HG02938 (cell line): Measurements from ENCODE around the gene ARMH4.

Source experiments
- ATAC-seq: cut with Tn5 transposase; IDR thresholded peaks from one replicate; pipeline ENCODE4 v1.9.1; 2021; ENCODE audit warnings: mild to moderate bottlenecking, moderate library complexity; ENCODE audit not compliant: unreplicated experiment

Gene ARMH4

GRCh38 chr14:58152014-58152857, at the start of gene ARMH4:
Gene ARMH4 (minus strand): TSS chr14:58152213. CDS start chr14:58139358, 12,855 bp downstream.
- peak; percentile 77 for ATAC-seq

GRCh38 chr14:58200846-58201245, 48.8 kb upstream of the ARMH4 start:
- no peak for ATAC-seq

GRCh38 chr14:58200480-58200841, 48.4 kb upstream of the ARMH4 start:
- ATAC-seq = peak; percentile 18

GRCh38 chr14:58199726-58200479, 47.9 kb upstream of the ARMH4 start, which contains the start of gene ACTR10:
Gene ACTR10 (plus strand): TSS chr14:58200149. CDS start chr14:58200218, 69 bp downstream.
- peak; percentile 87 for ATAC-seq

GRCh38 chr14:58198086-58198485, 46.1 kb upstream of the ARMH4 start:
- ATAC-seq = no peak

- ATAC-seq = no peak
Measured at GRCh38 chr14:58196198-58196597, 44.2 kb upstream of the ARMH4 start.

GRCh38 chr14:58193542-58193941, 41.5 kb upstream of the ARMH4 start:
- ATAC-seq = no peak

GRCh38 chr14:58191763-58192601, 40.0 kb upstream of the ARMH4 start:
- ATAC-seq = no peak

GRCh38 chr14:58189176-58189575, 37.2 kb upstream of the ARMH4 start:
- no peak for ATAC-seq

- no peak for ATAC-seq
Measured at GRCh38 chr14:58177125-58177524, 25.1 kb upstream of the ARMH4 start.

- ATAC-seq = peak; percentile 93
Measured at GRCh38 chr14:58171090-58171489, 19.1 kb upstream of the ARMH4 start.

GRCh38 chr14:58167891-58168290, 15.9 kb upstream of the ARMH4 start:
- ATAC-seq = no peak

GRCh38 chr14:58167057-58167456, 15.0 kb upstream of the ARMH4 start:
- ATAC-seq = no peak

GRCh38 chr14:58166005-58166983, 14.3 kb upstream of the ARMH4 start:
- ATAC-seq = peak; percentile 47

GRCh38 chr14:58160561-58160960, 8.5 kb upstream of the ARMH4 start:
- ATAC-seq = no peak

GRCh38 chr14:58151133-58152013, 640 bp downstream of the ARMH4 start:
- peak; percentile 33 for ATAC-seq

GRCh38 chr14:58150243-58150805, 1.7 kb downstream of the ARMH4 start:
- no peak for ATAC-seq

- no peak for ATAC-seq
Measured at GRCh38 chr14:58149196-58149595, 2.8 kb downstream of the ARMH4 start.

GRCh38 chr14:58146399-58146798, 5.6 kb downstream of the ARMH4 start:
- no peak for ATAC-seq
